ENCODE results near the gene NKAIN1.
"Not testable (repeated sequence)": the region's sequence is repeated elsewhere in the genome, so short reads cannot be mapped to it uniquely, and the experiment has no call there.

The NKAIN1 gene

DNA sequence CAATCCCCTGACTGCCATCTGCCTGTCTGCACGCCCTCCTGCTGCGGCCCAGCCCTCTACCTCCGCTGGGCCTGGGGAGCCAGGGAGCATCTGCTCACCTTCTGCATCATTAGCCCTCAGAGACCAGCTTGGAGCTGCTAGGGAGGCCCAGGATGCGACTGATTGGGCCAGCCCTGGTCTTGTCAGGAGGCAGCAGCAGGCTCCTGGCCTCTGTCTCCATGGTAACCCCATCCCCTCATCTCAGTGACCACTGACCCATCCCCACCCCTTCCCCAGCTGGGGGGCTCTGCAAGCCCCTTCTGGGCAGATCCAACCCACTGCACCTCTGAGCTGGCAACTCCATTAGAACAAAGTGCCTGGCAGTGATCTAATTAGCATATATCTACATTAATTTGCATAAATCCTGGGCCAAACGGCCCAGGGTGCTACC lies 37.7 kb downstream of the NKAIN1 start:
- H3K27ac ChIP-seq (ENCODE audit: insufficient read depth, low read depth, low read length, poor library complexity, severe bottlenecking) = no peak overlapping the region

DNA sequence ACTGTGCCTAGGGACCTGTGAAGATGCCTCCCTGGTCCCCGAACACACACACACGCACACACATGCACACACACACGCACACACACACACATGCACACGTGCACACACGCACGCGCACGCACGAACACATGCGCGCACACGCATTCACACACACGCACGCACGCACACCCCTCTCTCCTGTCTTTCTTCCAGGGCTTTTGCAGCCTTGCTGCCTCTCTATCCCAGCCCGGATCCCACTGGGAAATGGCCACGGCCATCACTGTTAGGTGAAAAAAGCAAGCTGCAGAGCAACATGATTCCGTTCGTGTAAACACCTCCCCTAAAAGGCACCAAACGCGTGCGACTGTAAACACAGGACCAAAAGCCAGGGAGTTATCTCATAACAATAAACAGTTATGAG lies 39.7 kb downstream of the NKAIN1 start:
- H3K36me3 ChIP-seq (ENCODE audit: control insufficient read depth, insufficient read depth, low read length) = no peaks in the 10 kb centered on the region
- H3K27ac ChIP-seq (ENCODE audit: insufficient read depth, low read depth, low read length, poor library complexity, severe bottlenecking) = no peak overlapping the region
- peaks cover 17% of the 10 kb centered on the region for H3K4me1 ChIP-seq (ENCODE audit: control insufficient read depth, insufficient read depth, low read length)
- H3K9me3 ChIP-seq (ENCODE audit: control insufficient read depth, low read length) = no peaks in the 10 kb centered on the region
- no peak overlapping the region for H3K4me3 ChIP-seq (ENCODE audit: insufficient read depth, low read depth, low read length)
- H3K27me3 ChIP-seq (ENCODE audit: control insufficient read depth, insufficient read depth, low read length, poor library complexity, severe bottlenecking) = no peaks in the 10 kb centered on the region
- WGBS, 2 experiments = 79% methylated on average over 21 to 22 of the region's 22 CpGs

More for the DNA sequence above, 37.7 kb downstream of the NKAIN1 start:
- H3K9me3 ChIP-seq (ENCODE audit: control insufficient read depth, low read length) = no peaks in the 10 kb centered on the region
- no peaks in the 10 kb centered on the region for H3K27me3 ChIP-seq (ENCODE audit: control insufficient read depth, insufficient read depth, low read length, poor library complexity, severe bottlenecking)
- no peaks in the 10 kb centered on the region for H3K36me3 ChIP-seq (ENCODE audit: control insufficient read depth, insufficient read depth, low read length)
- peaks cover 17% of the 10 kb centered on the region for H3K4me1 ChIP-seq (ENCODE audit: control insufficient read depth, insufficient read depth, low read length)
- 85 to 88% methylated on average over 5 of the region's 5 CpGs for WGBS, 2 experiments
- no peak overlapping the region for H3K4me3 ChIP-seq (ENCODE audit: insufficient read depth, low read depth, low read length)

DNA sequence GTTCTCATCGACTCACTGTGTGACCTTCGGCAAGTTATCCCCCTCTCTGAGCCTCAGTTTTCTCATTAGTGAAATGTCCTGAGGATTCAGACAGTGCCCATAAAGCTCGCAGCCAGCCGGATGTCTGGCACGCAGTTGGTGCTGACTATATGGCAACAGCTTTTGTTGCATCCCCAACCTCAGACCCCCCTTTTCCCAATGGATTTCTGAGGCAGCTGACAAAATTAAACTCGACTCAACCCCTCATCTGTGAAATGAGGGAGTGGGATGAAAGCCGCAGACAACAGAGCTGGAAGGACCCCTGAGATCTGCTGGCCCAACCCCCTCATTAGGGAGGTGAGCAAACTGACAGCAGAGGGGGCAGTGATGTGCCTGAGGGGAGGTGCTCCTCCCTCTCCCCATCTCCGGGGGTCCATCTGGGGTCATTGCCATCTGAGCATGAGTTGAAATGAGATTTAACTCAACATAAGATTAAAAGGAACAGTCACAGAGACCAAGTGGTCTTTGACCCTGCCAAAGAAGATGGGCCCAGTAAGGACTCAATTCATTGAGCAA lies 40.4 kb downstream of the NKAIN1 start:
- no peak overlapping the region for H3K4me3 ChIP-seq (ENCODE audit: insufficient read depth, low read depth, low read length)
- 85 to 91% methylated on average over 8 of the region's 8 CpGs for WGBS, 2 experiments

GRCh38 chr1:31198600-31198999 lies 41.1 kb downstream of the NKAIN1 start:
- Histone ChIP-seq H3K4me3 (ENCODE audit: insufficient read depth, low read depth, low read length) (no peak overlapping the region), H3K36me3 (ENCODE audit: control insufficient read depth, insufficient read depth, low read length) (no peaks in the 10 kb centered on the region), H3K9me3 (ENCODE audit: control insufficient read depth, low read length) (no peaks in the 10 kb centered on the region), H3K27me3 (ENCODE audit: control insufficient read depth, insufficient read depth, low read length, poor library complexity, severe bottlenecking) (no peaks in the 10 kb centered on the region), H3K4me1 (ENCODE audit: control insufficient read depth, insufficient read depth, low read length) (peaks cover 17% of the 10 kb centered on the region), H3K27ac (ENCODE audit: insufficient read depth, low read depth, low read length, poor library complexity, severe bottlenecking) (no peak overlapping the region)
- 38 to 42% methylated on average over 6 to 7 of the region's 7 CpGs for WGBS, 2 experiments

More for the DNA sequence above, 40.4 kb downstream of the NKAIN1 start:
- Histone ChIP-seq H3K4me1 (ENCODE audit: control insufficient read depth, insufficient read depth, low read length) (peaks cover 17% of the 10 kb centered on the region), H3K36me3 (ENCODE audit: control insufficient read depth, insufficient read depth, low read length) (no peaks in the 10 kb centered on the region), H3K27me3 (ENCODE audit: control insufficient read depth, insufficient read depth, low read length, poor library complexity, severe bottlenecking) (no peaks in the 10 kb centered on the region), H3K27ac (ENCODE audit: insufficient read depth, low read depth, low read length, poor library complexity, severe bottlenecking) (no peak overlapping the region), H3K9me3 (ENCODE audit: control insufficient read depth, low read length) (no peaks in the 10 kb centered on the region)

- H3K27ac ChIP-seq (ENCODE audit: insufficient read depth, low read depth, low read length, poor library complexity, severe bottlenecking) = no peak overlapping the region
- no peak overlapping the region for H3K4me3 ChIP-seq (ENCODE audit: insufficient read depth, low read depth, low read length)
- no peaks in the 10 kb centered on the region for H3K36me3 ChIP-seq (ENCODE audit: control insufficient read depth, insufficient read depth, low read length)
- WGBS, 2 experiments = 89 to 90% methylated on average over 7 of the region's 7 CpGs
- H3K27me3 ChIP-seq (ENCODE audit: control insufficient read depth, insufficient read depth, low read length, poor library complexity, severe bottlenecking) = no peaks in the 10 kb centered on the region
- no peaks in the 10 kb centered on the region for H3K9me3 ChIP-seq (ENCODE audit: control insufficient read depth, low read length)
- peaks cover 17% of the 10 kb centered on the region for H3K4me1 ChIP-seq (ENCODE audit: control insufficient read depth, insufficient read depth, low read length)
Measured at GRCh38 chr1:31198150-31198549, 41.5 kb downstream of the NKAIN1 start.

- Histone ChIP-seq H3K27me3 (ENCODE audit: control insufficient read depth, insufficient read depth, low read length, poor library complexity, severe bottlenecking) (no peaks in the 10 kb centered on the region), H3K36me3 (ENCODE audit: control insufficient read depth, insufficient read depth, low read length) (no peaks in the 10 kb centered on the region), H3K9me3 (ENCODE audit: control insufficient read depth, low read length) (no peaks in the 10 kb centered on the region), H3K4me3 (ENCODE audit: insufficient read depth, low read depth, low read length) (no peak overlapping the region), H3K27ac (ENCODE audit: insufficient read depth, low read depth, low read length, poor library complexity, severe bottlenecking) (no peak overlapping the region), H3K4me1 (ENCODE audit: control insufficient read depth, insufficient read depth, low read length) (peaks cover 13% of the 10 kb centered on the region)
- WGBS, 2 experiments = 92 to 93% methylated on average over 2 of the region's 2 CpGs
Measured at GRCh38 chr1:31196685-31197084, 43.0 kb downstream of the NKAIN1 start.

DNA sequence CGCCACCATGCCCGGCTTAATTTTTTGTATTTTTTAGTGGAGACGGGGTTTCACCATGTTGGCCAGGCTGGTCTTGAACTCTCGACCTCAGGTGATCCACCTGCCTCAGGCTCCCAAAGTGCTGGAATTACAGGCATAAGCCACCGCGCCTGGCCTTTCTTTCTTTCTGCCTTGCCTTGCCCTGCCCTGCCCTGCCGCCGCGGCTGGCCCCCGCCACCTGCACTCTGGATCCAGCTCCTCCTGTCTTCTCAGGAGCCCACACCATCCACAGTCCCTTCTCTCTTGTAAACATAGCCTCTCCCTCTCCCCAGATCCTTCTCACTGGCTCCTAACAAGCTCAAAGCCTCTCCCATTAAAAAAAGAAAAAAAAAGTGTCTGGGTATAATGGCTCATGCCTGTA lies 44.4 kb downstream of the NKAIN1 start:
- H3K9me3 ChIP-seq (ENCODE audit: control insufficient read depth, low read length); H3K27ac ChIP-seq (ENCODE audit: insufficient read depth, low read depth, low read length, poor library complexity, severe bottlenecking); H3K27me3 ChIP-seq (ENCODE audit: control insufficient read depth, insufficient read depth, low read length, poor library complexity, severe bottlenecking); H3K4me3 ChIP-seq (ENCODE audit: insufficient read depth, low read depth, low read length); H3K36me3 ChIP-seq (ENCODE audit: control insufficient read depth, insufficient read depth, low read length): not testable (repeated sequence)
- H3K4me1 ChIP-seq (ENCODE audit: control insufficient read depth, insufficient read depth, low read length) = peaks cover 13% of the 10 kb centered on the region
- WGBS, 2 experiments = 85% methylated on average over 10 of the region's 10 CpGs

DNA sequence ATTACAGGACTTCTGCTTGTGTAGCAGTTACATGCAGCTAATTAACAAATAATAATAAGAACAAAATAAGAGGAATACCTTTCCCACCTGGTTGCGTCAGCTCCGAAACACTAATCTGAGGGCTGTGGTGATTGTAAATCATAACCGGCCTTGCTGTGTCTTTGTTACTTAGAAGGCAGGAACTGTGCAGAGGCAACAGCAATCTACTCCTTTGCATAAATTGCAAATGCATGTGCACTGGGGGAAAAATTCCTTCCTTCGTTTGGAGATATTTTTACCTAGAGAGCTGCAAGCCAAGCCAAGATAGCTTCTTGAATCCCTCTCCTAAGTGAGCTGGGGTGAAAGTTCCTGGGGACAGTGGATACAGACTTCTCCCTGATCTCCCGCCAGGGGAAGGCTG lies 46.0 kb downstream of the NKAIN1 start:
- Histone ChIP-seq H3K4me3 (ENCODE audit: insufficient read depth, low read depth, low read length) (no peak overlapping the region), H3K4me1 (ENCODE audit: control insufficient read depth, insufficient read depth, low read length) (peaks cover 4% of the 10 kb centered on the region), H3K36me3 (ENCODE audit: control insufficient read depth, insufficient read depth, low read length) (no peaks in the 10 kb centered on the region), H3K27ac (ENCODE audit: insufficient read depth, low read depth, low read length, poor library complexity, severe bottlenecking) (no peak overlapping the region), H3K27me3 (ENCODE audit: control insufficient read depth, insufficient read depth, low read length, poor library complexity, severe bottlenecking) (no peaks in the 10 kb centered on the region), H3K9me3 (ENCODE audit: control insufficient read depth, low read length) (no peaks in the 10 kb centered on the region)
- WGBS, 2 experiments = 91 to 92% methylated on average over 5 of the region's 5 CpGs

- H3K4me3 ChIP-seq (ENCODE audit: insufficient read depth, low read depth, low read length) = no peak overlapping the region
- no peaks in the 10 kb centered on the region for H3K9me3 ChIP-seq (ENCODE audit: control insufficient read depth, low read length)
- H3K27me3 ChIP-seq (ENCODE audit: control insufficient read depth, insufficient read depth, low read length, poor library complexity, severe bottlenecking) = no peaks in the 10 kb centered on the region
- H3K27ac ChIP-seq (ENCODE audit: insufficient read depth, low read depth, low read length, poor library complexity, severe bottlenecking) = no peak overlapping the region
- no peaks in the 10 kb centered on the region for H3K4me1 ChIP-seq (ENCODE audit: control insufficient read depth, insufficient read depth, low read length)
- H3K36me3 ChIP-seq (ENCODE audit: control insufficient read depth, insufficient read depth, low read length) = no peaks in the 10 kb centered on the region
- 86 to 100% methylated on average over 1 of the region's 1 CpG for WGBS, 2 experiments
Measured at GRCh38 chr1:31191281-31191680, 48.4 kb downstream of the NKAIN1 start.

GRCh38 chr1:31189696-31190674 lies 49.7 kb downstream of the NKAIN1 start:
- Histone ChIP-seq H3K27me3 (ENCODE audit: control insufficient read depth, insufficient read depth, low read length, poor library complexity, severe bottlenecking) (no peaks in the 10 kb centered on the region), H3K36me3 (ENCODE audit: control insufficient read depth, insufficient read depth, low read length) (no peaks in the 10 kb centered on the region), H3K4me1 (ENCODE audit: control insufficient read depth, insufficient read depth, low read length) (no peaks in the 10 kb centered on the region), H3K9me3 (ENCODE audit: control insufficient read depth, low read length) (no peaks in the 10 kb centered on the region), H3K4me3 (ENCODE audit: insufficient read depth, low read depth, low read length) (no peak overlapping the region), H3K27ac (ENCODE audit: insufficient read depth, low read depth, low read length, poor library complexity, severe bottlenecking) (no peak overlapping the region)
- 92 to 93% methylated on average over 4 of the region's 4 CpGs for WGBS, 2 experiments
